KOPT-K1 (cell line): Measurements from ENCODE around the gene TEKT2.

Experiments
- H3K27ac ChIP-seq: fragments of 200-600 bp; sonication (generic); 2 replicates; pipeline ENCODE4 v1.5.1; 2016; ENCODE audit warnings: antibody characterized with exemption, mild to moderate bottlenecking, low read depth, low read length; ENCODE audit not compliant: poor library complexity, severe bottlenecking
- H3K36me3 ChIP-seq: fragments of 200-600 bp; sonication (generic); 2 replicates; pipeline ENCODE4 v1.5.1; 2017; ENCODE audit warnings: antibody characterized with exemption, mild to moderate bottlenecking, low read length, moderate library complexity; ENCODE audit not compliant: insufficient read depth
- H3K9me3 ChIP-seq: fragments of 200-600 bp; sonication (generic); 2 replicates; pipeline ENCODE4 v1.5.1; 2017; ENCODE audit warnings: antibody characterized with exemption, low read length, mild to moderate bottlenecking; ENCODE audit not compliant: insufficient read depth, poor library complexity, severe bottlenecking

TEKT2 gene

GRCh38 chr1:36083635-36084496, at the start of gene TEKT2:
TEKT2 (plus strand) TSS chr1:36084094; CDS start chr1:36084922, 828 bp downstream.
- Histone ChIP-seq H3K27ac (no peak within 1 kb of the TSS), H3K36me3 (no peaks in the 10 kb centered on the region), H3K9me3 (no peaks in the 10 kb centered on the region)

- Histone ChIP-seq H3K9me3 (no peaks in the 10 kb centered on the region), H3K27ac (no peak overlapping the region), H3K36me3 (peaks cover 71% of the 10 kb centered on the region)
Measured at GRCh38 chr1:36034692-36035091, 49.2 kb upstream of the TEKT2 start.

GRCh38 chr1:36035154-36035553, 48.7 kb upstream of the TEKT2 start:
- H3K9me3 ChIP-seq, result no peaks in the 10 kb centered on the region
- peaks cover 75% of the 10 kb centered on the region for H3K36me3 ChIP-seq
- no peak overlapping the region for H3K27ac ChIP-seq

GRCh38 chr1:36040238-36040637, 43.7 kb upstream of the TEKT2 start:
- Histone ChIP-seq H3K36me3 (peaks cover 83% of the 10 kb centered on the region), H3K9me3 (no peaks in the 10 kb centered on the region), H3K27ac (no peak overlapping the region)

- H3K36me3 ChIP-seq, result peaks cover 52% of the 10 kb centered on the region
Measured at GRCh38 chr1:36051821-36052220, 32.1 kb upstream of the TEKT2 start.

GRCh38 chr1:36053978-36054377, 29.9 kb upstream of the TEKT2 start:
- no peak overlapping the region for H3K27ac ChIP-seq
- no peaks in the 10 kb centered on the region for H3K9me3 ChIP-seq
- peaks cover 35% of the 10 kb centered on the region for H3K36me3 ChIP-seq

More at GRCh38 chr1:36051821-36052220, 32.1 kb upstream of the TEKT2 start:
- H3K27ac ChIP-seq, result no peak overlapping the region
- no peaks in the 10 kb centered on the region for H3K9me3 ChIP-seq

- H3K36me3 ChIP-seq, result peaks cover 31% of the 10 kb centered on the region
- H3K27ac ChIP-seq, result no peak overlapping the region
- no peaks in the 10 kb centered on the region for H3K9me3 ChIP-seq
Measured at GRCh38 chr1:36055706-36056105, 28.2 kb upstream of the TEKT2 start.

- H3K27ac ChIP-seq, result no peak overlapping the region
- H3K36me3 ChIP-seq, result peaks cover 11% of the 10 kb centered on the region
- H3K9me3 ChIP-seq, result no peaks in the 10 kb centered on the region
Measured at GRCh38 chr1:36062315-36062714, 21.6 kb upstream of the TEKT2 start.

GRCh38 chr1:36067871-36068270, 16.0 kb upstream of the TEKT2 start:
- Histone ChIP-seq H3K9me3 (no peaks in the 10 kb centered on the region), H3K27ac (no peak overlapping the region), H3K36me3 (no peaks in the 10 kb centered on the region)

- Histone ChIP-seq H3K27ac (no peak overlapping the region), H3K9me3 (no peaks in the 10 kb centered on the region), H3K36me3 (no peaks in the 10 kb centered on the region)
Measured at GRCh38 chr1:36068866-36069265, 15.0 kb upstream of the TEKT2 start.

GRCh38 chr1:36070349-36070748, 13.5 kb upstream of the TEKT2 start:
- H3K27ac ChIP-seq, result no peak overlapping the region
- H3K36me3 ChIP-seq, result no peaks in the 10 kb centered on the region
- H3K9me3 ChIP-seq, result no peaks in the 10 kb centered on the region

GRCh38 chr1:36076979-36077573, 6.8 kb upstream of the TEKT2 start:
- no peaks in the 10 kb centered on the region for H3K9me3 ChIP-seq

GRCh38 chr1:36080236-36080635, 3.7 kb upstream of the TEKT2 start:
- H3K27ac ChIP-seq, result no peak overlapping the region

More at GRCh38 chr1:36076979-36077573, 6.8 kb upstream of the TEKT2 start:
- H3K27ac ChIP-seq, result no peak overlapping the region
- H3K36me3 ChIP-seq, result no peaks in the 10 kb centered on the region

GRCh38 chr1:36080801-36081200, 3.1 kb upstream of the TEKT2 start:
- H3K36me3 ChIP-seq, result no peaks in the 10 kb centered on the region
- H3K27ac ChIP-seq, result no peak overlapping the region
- no peaks in the 10 kb centered on the region for H3K9me3 ChIP-seq

More at GRCh38 chr1:36080236-36080635, 3.7 kb upstream of the TEKT2 start:
- H3K9me3 ChIP-seq, result no peaks in the 10 kb centered on the region
- H3K36me3 ChIP-seq, result no peaks in the 10 kb centered on the region

GRCh38 chr1:36081926-36082485, 1.9 kb upstream of the TEKT2 start:
- Histone ChIP-seq H3K36me3 (no peaks in the 10 kb centered on the region), H3K27ac (no peak overlapping the region), H3K9me3 (no peaks in the 10 kb centered on the region)
